Endothelial cell of umbilical vein (primary cell): Measurements from ENCODE around the gene SLC35A4.

Source experiments
- POLR2AphosphoS5 ChIP-seq: IDR thresholded peaks from 2 replicates; pipeline ENCODE4 v1.6.1; 2012; ENCODE audit warnings: low read depth, mild to moderate bottlenecking, control low read depth, low read length, moderate library complexity; ENCODE audit not compliant: insufficient read depth
- TF ChIP-seq, protein P1 (sequence below), 2 donors: IDR thresholded peaks; 1 replicate in 1 of 2; 2 replicates in 1 of 2; pipeline ENCODE4 v1.5.1; 2011; ENCODE audit warnings: low read length in 2 of 2, mild to moderate bottlenecking in 2 of 2, moderate library complexity in 2 of 2, control low read depth in 1 of 2, inconsistent platforms in 1 of 2, low read depth in 1 of 2; ENCODE audit not compliant: insufficient read depth in 1 of 2; ENCODE audit errors: extremely low read depth in 1 of 2

DNA sequence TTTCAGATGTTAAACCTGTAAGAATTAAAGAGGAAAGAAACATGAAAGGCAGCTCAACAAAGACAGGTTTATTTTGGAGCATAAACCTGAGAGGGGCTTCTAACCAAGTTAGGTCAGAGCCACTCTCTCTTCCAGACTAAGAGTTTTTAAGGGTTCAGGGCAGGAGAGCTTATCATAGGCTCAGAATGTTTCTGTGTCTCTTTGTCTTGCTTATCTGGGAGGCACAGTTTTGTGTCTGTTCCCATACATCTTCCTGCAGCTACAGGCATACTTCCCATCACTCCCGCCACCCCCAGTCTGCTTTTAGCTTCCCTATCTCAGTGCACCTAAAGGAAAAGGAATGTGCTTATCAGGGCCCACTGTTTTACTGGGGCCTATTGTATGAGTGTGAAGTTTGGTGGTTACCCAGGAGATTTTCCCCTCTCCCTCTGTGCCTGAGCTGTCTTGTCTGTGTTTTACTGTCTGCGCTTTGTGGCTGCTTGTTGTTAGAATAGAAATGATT is 46.4 kb downstream of the SLC35A4 start:
- TF ChIP-seq, protein P1, sequence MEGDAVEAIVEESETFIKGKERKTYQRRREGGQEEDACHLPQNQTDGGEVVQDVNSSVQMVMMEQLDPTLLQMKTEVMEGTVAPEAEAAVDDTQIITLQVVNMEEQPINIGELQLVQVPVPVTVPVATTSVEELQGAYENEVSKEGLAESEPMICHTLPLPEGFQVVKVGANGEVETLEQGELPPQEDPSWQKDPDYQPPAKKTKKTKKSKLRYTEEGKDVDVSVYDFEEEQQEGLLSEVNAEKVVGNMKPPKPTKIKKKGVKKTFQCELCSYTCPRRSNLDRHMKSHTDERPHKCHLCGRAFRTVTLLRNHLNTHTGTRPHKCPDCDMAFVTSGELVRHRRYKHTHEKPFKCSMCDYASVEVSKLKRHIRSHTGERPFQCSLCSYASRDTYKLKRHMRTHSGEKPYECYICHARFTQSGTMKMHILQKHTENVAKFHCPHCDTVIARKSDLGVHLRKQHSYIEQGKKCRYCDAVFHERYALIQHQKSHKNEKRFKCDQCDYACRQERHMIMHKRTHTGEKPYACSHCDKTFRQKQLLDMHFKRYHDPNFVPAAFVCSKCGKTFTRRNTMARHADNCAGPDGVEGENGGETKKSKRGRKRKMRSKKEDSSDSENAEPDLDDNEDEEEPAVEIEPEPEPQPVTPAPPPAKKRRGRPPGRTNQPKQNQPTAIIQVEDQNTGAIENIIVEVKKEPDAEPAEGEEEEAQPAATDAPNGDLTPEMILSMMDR (IDR thresholded peaks at IDR 0.05; ENCODE audit: extremely low read depth in 1 of 2, insufficient read depth in 1 of 2, low read depth in 1 of 2, low read length in 2 of 2): no peak
- TF ChIP-seq POLR2AphosphoS5: no peak
